ENCODE data around the gene ADRA1B.

- no peak for TF ChIP-seq POLR2A (IDR thresholded peaks at IDR 0.05; ENCODE audit: low read length)
- no peak for TF ChIP-seq ESRRA (IDR thresholded peaks at IDR 0.05; ENCODE audit: borderline replicate concordance, low read length)
- TF ChIP-seq CBX2 (IDR thresholded peaks at IDR 0.05; ENCODE audit: borderline replicate concordance, low read depth), result no peak
- TF ChIP-seq EP300 (IDR thresholded peaks at IDR 0.05), result no peak
- no peak for TF ChIP-seq RAD21 (conservative IDR thresholded peaks at IDR 0.05 in 1 of 2, IDR thresholded peaks at IDR 0.05 in 1 of 2)
- no peak for TF ChIP-seq CBX8 (IDR thresholded peaks at IDR 0.05)
- TF ChIP-seq JUN (IDR thresholded peaks at IDR 0.05), result no peak
- TF ChIP-seq CTCF (IDR thresholded peaks at IDR 0.05), result no peak
- TF ChIP-seq SREBF2 (IDR thresholded peaks at IDR 0.05), result no peak
- no peak for TF ChIP-seq KDM1A (IDR thresholded peaks at IDR 0.05; ENCODE audit: low read depth)
- TF ChIP-seq RFX5 (IDR thresholded peaks at IDR 0.05), result no peak
- no peak for TF ChIP-seq POLR2AphosphoS2 (conservative IDR thresholded peaks at IDR 0.05; ENCODE audit: low read length)
Measured at GRCh38 chr5:159884917-159885620, 31.2 kb upstream of the ADRA1B start.

All from A549 (cell line).